Measurements from ENCODE around the gene HEXIM2.

GRCh38 chr17:45127548-45128300 is 34.0 kb upstream of the HEXIM2 start:
- TF ChIP-seq CTCF (IDR thresholded peaks at IDR 0.05) (no peak), POLR2A (IDR thresholded peaks at IDR 0.05) (no peak), POLR2AphosphoS5 (IDR thresholded peaks at IDR 0.05) (peak; percentile 14)

Measured in gastroesophageal sphincter (tissue), 3 donors.